Measurements from ENCODE around the gene IL18RAP.

The IL18RAP gene

DNA sequence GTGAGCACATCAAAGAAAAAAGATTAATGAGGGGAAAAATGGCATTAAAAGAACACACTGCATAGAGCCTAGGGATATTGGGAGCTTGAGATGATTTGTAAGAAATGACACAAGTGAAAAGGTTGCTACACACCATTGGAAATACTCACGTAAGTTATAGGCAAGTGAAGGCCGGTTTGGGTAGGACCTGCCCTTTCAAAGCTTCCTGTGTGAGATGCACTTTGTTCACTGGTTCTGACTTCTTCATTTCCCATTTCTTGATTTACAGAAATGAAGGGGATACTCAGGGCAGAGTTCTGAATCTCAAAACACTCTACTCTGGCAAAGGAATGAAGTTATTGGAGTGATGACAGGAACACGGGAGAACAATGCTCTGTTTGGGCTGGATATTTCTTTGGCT is at the start of gene IL18RAP:
Gene IL18RAP (plus strand): TSS at position 251 of the 400 bp plus-strand sequence. CDS start 118 bp downstream, at position 369.
- no peak for DNase-seq

DNA sequence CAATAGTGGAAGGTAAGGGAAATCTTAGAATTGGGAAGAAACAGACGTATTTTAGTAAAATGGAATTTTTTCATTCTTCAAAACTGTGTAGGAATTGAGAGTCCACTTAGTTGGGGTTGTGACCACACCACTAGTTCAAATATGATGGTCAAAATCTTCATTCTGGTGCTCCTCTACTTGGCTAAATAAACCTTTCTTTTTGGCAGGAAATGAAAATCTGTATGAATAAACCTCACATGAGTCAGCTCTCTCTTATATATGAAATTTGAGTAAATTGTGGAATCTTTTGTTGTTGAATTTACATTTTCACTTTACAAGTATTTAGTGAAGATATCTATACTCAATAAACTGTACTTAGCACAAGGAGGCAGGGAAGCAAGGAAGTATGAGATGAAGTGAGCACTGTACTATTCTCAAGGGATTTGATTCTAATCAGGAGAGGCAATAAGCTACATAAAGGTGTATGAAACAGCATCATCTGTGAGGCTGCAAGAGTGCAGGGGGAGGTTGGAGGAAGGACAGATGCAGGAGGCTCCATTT is 46.8 kb upstream of the IL18RAP start:
- DNase-seq, result no peak

DNA sequence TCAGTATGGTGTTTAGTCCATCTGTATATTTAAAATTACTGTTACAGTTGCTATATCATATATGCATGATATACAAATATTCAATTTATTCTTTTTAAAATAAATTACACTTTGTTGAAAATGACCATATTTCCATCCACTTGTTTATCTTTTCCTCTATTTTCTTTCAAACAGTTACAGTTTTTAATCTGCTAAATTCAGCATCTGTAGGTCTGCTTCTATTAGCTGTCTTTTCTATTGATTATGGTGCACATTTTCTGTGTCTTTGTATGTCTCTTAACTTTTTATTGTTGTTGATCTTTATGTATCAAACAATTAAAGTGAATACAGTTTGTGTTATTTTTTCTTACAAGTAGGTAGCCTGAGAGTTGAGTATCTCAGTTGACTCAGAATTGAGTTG is 39.2 kb upstream of the IL18RAP start:
- DNase-seq, result no peak

GRCh38 chr2:102385522-102385921 is 37.4 kb upstream of the IL18RAP start:
- no peak for DNase-seq

- no peak for DNase-seq
These were observed 37.0 kb upstream of the IL18RAP start for GRCh38 chr2:102386004-102386403.

GRCh38 chr2:102386867-102387541 is 36.0 kb upstream of the IL18RAP start:
- no peak for DNase-seq

DNA sequence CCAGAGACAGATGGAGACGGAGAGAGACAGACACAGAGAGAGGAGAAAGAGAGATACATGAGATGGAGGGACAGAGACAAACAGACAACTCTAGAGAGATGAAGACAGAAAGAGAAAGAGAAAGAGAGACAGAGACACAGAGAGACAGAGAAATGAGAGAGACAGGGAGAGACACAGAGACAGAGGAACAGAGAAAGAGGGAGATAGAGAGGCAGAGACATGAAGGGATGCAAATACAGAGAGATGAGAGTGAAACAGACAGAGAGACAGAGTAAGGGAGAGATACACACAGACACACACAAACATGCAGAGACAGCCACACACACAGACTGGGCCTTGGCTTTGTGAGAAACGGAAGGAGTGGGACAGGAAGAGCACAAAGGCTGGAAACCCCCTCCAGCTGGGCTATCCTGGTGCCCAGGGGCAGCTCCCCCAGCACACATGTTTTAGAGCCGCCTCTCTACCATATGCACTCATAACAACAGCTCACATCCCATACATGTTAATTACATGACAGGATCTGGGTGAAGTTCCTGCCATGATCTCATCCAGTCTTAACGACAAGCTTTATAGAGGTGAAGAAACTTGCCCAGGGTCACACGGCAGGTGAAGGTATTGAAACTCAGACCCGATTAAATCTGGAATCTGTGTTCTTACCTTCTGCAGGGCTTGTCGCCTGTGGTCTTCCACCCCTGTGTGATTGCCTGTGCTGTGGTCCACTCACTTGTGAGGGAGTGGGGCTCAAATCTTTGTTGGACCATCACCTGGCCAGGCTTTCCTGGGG is 35.0 kb upstream of the IL18RAP start:
- no peak for DNase-seq

DNA sequence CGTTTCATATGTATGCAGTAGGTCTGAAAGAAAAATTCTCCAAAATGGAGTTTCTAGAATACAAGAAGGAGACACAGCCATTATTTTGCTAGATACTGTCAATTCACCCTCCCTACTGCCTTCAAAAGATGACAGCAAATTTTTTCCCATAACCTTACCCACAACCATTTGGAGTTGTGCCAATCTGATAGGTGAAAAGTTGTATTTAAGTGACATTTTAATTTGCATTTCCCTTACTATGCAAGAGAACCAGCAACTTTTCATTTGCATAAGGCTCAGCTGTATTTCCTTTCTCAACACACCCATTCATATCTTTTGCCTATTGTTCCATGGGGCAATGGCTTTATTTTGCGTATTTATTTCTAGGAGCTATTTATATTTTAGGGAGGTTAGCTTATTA is 31.4 kb upstream of the IL18RAP start:
- DNase-seq, result no peak

GRCh38 chr2:102392096-102392495 is 30.9 kb upstream of the IL18RAP start:
- DNase-seq, result no peak

DNA sequence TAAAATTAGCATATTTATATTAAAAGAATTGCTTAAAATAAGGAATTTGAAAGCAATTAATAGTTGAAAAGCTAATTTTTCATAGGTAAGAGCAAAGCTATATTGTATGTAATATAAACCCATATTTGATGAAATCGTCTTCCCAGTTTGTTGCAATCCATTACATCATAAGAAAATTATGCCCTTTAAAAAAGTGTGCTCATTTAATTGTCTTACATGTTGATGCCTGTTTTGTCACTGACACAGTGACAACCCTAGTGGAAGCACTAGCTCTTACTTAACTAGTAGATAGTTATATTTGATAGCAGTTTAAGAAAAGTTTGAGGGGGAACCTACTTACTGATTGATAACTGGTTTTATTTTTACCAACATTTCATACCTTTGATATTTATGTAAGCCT is 30.0 kb upstream of the IL18RAP start:
- no peak for DNase-seq

- no peak for DNase-seq
These were observed 26.9 kb upstream of the IL18RAP start for GRCh38 chr2:102396012-102396411.

DNA sequence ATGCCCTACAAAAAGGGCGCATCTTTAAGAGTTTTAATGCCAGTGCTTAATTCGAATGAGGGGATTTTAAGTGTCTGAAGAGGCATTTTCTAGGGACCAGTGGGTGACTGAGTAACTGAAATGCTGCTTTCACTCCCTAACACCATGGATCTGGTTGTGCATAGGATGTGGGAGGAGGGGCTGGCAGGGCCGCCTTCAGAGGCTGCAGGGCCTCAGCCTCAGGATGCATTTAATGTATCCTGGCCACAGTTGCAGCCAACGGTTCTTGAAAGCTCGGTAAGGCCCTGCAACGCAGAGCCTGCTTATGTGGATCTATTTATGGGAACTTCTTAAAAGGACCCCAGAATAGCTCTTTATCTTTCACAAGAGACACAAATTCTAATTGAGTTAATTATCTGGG is 25.8 kb upstream of the IL18RAP start:
- no peak for DNase-seq

DNA sequence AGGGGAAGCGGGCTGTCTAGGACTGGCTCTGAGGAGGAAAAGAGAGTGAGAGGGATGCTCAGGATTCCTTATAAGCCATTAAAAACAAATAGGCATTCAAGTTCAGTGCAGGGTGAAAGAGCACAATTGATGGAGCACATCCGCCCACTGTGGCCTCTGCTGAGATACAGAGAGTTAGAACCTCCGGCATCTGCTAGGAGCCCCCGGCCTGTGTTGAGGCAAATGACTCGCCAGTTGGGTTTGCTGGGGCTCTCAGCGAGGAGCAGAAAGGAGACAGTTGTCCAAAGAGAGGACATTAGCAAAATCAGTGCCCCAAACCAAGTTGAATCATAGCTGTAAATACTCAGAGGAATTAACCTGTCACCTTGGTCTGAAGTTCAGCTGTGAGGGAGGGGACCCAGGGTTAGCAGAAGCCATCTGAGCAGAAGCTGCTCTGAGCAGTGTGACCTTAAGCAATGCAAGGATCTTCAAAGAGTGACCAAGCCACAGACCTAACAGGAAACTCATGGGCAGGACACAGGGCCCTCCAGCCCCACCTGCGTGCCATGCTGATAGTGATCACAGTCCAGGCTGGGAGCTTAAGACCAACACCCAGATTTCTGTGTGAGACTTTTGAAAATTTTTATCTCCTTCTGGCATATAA is 23.3 kb upstream of the IL18RAP start:
- DNase-seq, result no peak

DNA sequence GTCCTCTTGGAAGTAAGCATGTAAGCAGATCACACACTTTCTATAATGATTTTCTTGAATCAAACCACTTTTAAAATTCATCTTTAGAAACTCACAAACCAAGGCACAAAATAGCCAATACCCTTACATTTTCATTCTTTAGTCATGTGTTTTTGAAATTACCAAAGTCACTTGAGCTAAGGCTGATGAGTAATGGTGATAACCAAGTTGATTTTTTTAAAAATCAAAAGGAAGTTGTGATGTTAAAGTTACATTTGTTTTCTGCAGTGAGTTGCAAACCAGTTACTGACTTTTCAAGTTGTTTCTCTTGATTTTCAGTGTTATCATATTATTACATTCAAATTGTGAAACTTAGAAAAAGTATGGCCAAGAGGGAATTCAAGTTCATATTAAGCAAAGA is 21.5 kb upstream of the IL18RAP start:
- peak; percentile 49 for DNase-seq

GRCh38 chr2:102401865-102402264 is 21.1 kb upstream of the IL18RAP start:
- no peak for DNase-seq

GRCh38 chr2:102410952-102411351 is 12.0 kb upstream of the IL18RAP start:
- no peak for DNase-seq

DNA sequence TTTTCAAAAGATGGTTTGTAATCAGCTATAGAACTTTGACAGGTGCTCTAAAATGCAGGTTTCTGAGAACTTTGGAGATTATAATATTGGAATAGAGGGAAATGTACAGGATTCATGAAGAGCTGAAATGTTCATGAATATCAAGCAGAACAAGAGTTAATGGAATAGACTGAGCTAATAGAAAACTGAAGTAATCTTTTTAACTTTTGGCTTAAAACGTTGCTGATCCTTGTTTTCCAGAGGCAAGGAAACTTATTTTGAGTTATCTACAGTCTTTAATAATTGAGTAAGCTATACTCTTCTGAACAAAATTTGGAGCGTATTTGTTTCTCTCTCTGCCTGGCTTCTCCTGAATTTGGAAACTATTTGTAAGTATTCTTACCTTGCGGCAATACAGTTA is 10.8 kb upstream of the IL18RAP start:
- DNase-seq, result no peak

- DNase-seq, result no peak
These were observed 5.0 kb upstream of the IL18RAP start for GRCh38 chr2:102417946-102418345.

DNA sequence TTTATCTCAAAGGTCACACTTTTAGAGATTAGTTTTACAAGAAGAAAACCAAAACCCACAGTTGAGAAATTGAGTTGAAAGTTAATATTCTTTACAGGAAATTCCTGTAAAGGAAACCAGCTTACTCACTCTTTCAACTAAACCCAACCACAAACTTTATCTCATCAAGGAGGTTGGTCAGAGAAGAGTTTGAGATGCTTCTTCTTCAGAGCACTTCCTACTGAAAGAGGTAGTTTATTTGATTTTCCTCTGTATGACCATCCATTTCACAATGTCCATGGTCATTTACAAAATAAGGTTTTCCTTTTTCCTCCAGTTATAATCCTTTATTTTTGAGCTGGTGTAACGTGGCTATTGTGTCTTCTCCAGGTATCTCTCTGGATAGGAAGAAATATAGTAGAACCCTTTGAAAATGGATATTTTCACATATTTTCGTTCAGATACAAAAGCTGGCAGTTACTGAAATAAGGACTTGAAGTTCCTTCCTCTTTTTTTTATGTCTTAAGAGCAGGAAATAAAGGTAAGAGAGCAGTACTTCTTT is 4.5 kb upstream of the IL18RAP start:
- DNase-seq, result peak; percentile 42

DNA sequence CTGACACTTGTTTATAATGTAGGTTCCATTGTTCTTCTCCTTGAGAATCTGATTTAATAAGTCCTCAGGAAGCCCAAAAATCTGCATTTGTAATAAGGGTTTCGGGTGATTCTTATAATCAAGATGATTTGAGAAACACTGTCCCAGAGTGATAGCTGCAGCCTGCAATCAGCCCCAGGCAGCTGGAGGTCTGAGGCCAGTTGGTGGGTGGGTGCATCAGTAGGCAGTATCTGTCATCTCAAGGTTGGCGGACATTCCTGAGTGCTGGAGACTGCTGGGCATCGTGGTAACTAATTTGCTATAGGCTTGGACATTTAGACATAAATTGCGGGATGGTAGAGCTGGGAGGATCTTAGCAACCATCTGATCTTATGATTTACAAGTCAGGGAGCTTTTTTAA is 2.7 kb upstream of the IL18RAP start:
- DNase-seq, result no peak

- DNase-seq, result no peak
These were observed 835 bp upstream of the IL18RAP start for GRCh38 chr2:102421890-102422759.

- no peak for DNase-seq
These were observed 408 bp downstream of the IL18RAP start for GRCh38 chr2:102423368-102423767.

Measured in inflammatory macrophage treated with lipopolysaccharide for 4 hours (primary cell).